Fibroblast of villous mesenchyme (primary cell): ENCODE data around the gene SLC12A3. TPM values are rescaled to one million over a fixed set of nuclear protein-coding genes. Genes with fewer than 3 reads are reported as not detected.

Experiments used
- DNase-seq: peaks from one replicate; pipeline ENCODE4 v3.0.0-alpha.2; 2010; ENCODE audit warnings: low read depth
- H3K4me3 ChIP-seq: 2 replicates; pipeline ENCODE4 v1.5.1; 2011; ENCODE audit warnings: low read depth, mild to moderate bottlenecking, low read length
- total RNA-seq: library from RNA; depleted of rRNA; stranded (reverse); fragments of >200 nt; gene quantifications from 2 replicates; pipeline ENCODE4 v1.2.3, GENCODE V29; 2012
- TF ChIP-seq, protein P1 (sequence below): IDR thresholded peaks from 2 replicates; pipeline ENCODE4 v1.5.1; 2012; ENCODE audit warnings: low read depth, mild to moderate bottlenecking, low read length; ENCODE audit not compliant: insufficient read depth

SLC12A3 gene
- total RNA-seq, 1 donor, result not detected

DNA sequence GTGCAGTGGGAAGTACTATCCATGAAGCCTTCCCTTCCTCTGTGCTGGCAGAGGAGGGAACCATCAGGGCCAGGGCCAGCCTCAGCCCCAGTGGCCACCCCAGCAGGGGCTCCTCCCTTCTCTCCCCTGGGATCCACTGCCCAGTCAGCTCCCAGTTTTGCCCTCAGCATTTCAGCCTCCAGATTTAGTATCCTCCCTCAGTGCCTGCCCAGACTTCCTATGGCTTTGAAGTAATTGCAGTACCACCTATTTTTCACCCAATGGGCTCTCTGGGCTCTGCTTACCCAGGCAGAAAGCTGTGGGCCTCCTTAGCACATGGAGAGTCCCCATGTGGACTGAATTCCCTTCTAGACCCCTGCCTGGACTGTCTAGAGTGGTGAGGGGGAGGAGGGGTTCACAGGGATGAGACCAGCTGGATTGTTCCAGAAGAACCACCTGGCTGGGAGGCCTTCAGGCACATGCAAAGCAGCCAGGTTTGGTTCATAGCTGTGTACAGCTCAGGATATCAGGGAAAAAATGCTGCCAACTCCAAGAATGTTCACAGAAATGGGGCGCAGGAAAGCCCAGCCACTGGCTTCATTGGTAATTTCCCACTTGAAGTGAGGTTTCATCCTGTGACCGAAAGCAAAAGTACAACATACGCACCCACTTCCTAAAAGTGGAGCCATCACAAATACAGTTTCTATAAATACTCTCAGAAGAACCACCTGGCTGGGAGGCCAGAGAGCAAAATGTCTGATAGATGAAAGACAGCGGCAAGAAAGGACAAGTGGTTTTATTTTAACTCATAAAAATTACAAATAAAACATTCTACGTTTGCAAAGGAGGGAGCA, 51.8 kb downstream of the SLC12A3 start:
- DNase-seq, result no peak
- H3K4me3 ChIP-seq, result no peak overlapping the region
- TF ChIP-seq, protein P1, sequence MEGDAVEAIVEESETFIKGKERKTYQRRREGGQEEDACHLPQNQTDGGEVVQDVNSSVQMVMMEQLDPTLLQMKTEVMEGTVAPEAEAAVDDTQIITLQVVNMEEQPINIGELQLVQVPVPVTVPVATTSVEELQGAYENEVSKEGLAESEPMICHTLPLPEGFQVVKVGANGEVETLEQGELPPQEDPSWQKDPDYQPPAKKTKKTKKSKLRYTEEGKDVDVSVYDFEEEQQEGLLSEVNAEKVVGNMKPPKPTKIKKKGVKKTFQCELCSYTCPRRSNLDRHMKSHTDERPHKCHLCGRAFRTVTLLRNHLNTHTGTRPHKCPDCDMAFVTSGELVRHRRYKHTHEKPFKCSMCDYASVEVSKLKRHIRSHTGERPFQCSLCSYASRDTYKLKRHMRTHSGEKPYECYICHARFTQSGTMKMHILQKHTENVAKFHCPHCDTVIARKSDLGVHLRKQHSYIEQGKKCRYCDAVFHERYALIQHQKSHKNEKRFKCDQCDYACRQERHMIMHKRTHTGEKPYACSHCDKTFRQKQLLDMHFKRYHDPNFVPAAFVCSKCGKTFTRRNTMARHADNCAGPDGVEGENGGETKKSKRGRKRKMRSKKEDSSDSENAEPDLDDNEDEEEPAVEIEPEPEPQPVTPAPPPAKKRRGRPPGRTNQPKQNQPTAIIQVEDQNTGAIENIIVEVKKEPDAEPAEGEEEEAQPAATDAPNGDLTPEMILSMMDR, result no peak

DNA sequence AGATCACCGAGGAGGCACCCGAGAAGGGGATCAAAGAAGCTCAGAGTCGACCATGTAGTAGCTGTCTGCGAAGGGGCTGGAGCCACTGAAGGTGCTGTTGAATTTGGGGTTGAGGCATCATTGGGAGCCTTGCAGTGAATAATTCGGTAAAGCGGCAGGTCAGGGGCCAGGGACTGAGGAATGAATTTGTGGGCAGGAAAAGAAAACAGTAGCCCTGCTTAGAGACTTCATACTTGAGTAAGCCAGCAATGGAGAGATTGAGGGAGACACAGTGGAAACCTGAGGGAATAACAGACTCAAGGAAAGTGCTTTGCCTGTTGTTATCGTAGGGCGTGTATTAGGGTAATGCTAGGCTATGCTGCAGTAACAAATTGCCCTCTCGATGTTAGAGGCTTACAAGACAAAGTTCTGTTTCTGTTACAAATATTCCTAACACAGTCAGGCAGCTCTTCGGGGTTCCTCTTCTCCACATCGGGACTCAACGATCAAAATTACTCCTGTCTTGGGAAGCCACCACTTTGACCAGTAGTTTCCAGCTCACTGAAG, 53.5 kb downstream of the SLC12A3 start:
- no peak overlapping the region for H3K4me3 ChIP-seq
- no peak for DNase-seq
- TF ChIP-seq, protein P1, result no peak

DNA sequence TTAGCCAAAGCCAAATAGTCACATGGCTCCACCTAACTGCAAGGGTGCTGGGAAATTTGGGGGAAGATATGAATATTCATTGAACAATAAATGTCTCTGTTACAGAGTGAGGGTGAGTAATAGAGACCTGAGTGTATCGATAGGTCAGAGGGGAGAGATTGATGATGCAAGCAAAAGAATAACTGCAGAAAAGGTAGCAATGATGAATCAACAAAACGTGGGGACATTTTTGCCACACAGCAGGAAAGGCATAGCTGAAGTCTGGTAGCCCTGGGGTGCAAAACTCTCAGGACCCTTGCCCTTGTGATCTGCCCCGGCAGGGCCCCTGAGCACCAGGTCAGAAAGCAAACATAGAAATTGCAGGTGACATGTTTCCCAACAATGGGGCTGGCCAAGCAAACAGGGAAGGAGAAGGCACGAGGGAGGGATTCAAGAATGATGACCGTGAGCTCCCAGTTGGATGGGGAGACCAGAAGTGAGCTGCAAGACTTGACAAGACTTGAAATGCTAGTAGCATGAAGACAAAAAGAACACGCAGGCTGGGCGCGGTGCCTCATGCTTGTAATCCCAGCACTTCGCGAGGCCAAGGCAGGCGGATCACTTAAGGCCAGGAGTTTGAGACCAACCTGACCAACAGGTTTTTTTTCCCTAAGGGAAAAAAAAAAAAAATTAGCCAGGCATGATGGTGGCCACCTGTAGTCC, 54.2 kb downstream of the SLC12A3 start:
- TF ChIP-seq, protein P1, result no peak
- DNase-seq, result no peak

DNA sequence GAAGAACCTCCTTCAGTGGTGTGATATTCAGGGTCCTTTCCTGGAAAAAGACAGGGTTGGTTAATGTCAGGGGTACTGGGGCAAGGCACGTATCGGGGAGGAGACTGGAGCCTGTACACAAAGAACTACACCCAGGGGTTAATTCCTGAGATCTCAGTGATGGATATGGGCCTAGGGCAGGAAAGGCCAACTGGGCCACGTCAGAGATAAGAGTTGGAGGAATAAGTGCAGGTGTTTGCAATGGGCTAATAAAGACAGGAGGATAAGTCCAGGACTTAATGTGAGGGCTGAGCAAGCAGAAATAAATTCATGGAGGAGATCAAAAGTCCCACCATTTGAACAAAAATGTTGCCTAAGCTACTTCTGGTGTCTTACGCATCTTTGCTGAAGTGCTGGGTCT, 56.6 kb downstream of the SLC12A3 start:
- no peak overlapping the region for H3K4me3 ChIP-seq
- no peak for DNase-seq
- TF ChIP-seq, protein P1, result no peak

More for the DNA sequence above, 54.2 kb downstream of the SLC12A3 start:
- no peak overlapping the region for H3K4me3 ChIP-seq

DNA sequence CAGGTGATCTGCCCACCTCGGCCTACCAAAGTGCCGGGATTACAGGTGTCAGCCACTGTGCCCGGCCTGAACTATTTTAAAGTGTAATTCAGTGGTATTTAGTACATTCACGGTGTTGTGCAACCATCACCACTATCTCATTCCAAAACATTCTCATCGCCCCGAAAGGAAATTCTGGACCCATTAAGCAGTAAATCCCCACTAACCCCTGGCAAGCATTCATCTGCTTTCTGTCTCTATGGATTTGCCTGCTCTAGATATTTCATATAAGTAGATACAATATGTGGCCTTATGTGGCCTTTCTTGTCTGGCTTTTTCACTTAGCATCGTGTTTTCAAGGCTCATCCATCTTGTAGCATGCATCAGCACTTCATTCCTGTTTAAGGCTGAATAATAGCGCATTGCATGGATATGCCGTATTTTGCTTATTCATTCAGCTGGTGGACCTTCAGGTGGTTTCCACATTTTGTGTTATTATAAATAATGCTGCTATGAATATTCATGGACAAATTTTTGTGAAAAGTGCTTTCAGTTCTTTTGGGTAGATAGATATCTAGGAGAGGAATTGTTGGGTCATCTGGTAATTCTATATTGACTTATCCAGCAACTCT, 58.6 kb downstream of the SLC12A3 start:
- H3K4me3 ChIP-seq, result no peak overlapping the region
- peak; percentile 92 for DNase-seq

DNA sequence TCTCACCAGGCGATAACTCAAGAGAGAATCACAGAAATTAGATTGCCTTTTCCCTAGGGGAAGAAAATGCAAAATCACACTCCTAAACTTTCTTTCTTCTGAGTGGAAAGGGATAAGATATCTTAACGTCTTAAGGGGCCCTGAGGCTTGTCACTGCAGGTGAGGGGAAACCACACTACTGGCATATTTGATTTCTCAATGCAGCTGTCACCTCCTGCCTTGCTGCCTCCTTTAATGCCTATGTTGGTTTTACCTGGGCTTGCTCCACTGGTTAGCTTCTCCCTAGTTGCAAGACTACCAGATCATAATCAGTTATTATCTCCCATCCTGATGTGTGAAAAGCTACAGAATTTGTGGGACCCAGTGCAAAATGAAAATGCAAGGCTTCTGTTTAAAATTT, 62.5 kb downstream of the SLC12A3 start:
- TF ChIP-seq, protein P1, result no peak
- H3K4me3 ChIP-seq, result no peak overlapping the region
- no peak for DNase-seq

More for the DNA sequence above, 58.6 kb downstream of the SLC12A3 start:
- TF ChIP-seq, protein P1, result no peak
